GM23248 (cell line): ENCODE data around the gene PDLIM3. TPM values are rescaled to one million over a fixed set of nuclear protein-coding genes. Genes with fewer than 3 reads are reported as not detected.
A peak's percentile ranks its signal among the peaks of the same experiment; 100 is the strongest.
"Not testable (repeated sequence)": the region's sequence is repeated elsewhere in the genome, so short reads cannot be mapped to it uniquely, and the experiment has no call there.

Source experiments
- DNase-seq: peaks from one replicate; pipeline ENCODE4 v3.0.0-alpha.2; 2015
- H2AFZ ChIP-seq: fragments of 200-600 bp; sonication (generic); 2 replicates; pipeline ENCODE4 v1.6.1; 2016; ENCODE audit warnings: antibody characterized with exemption
- H3F3A ChIP-seq: fragments of 200-600 bp; sonication (generic); 2 replicates; pipeline ENCODE4 v1.6.1; 2016; ENCODE audit warnings: mild to moderate bottlenecking, antibody characterized with exemption, mixed run types; ENCODE audit not compliant: insufficient read depth
- H3K27ac ChIP-seq: fragments of 200-600 bp; sonication (generic); 2 replicates; pipeline ENCODE4 v1.5.1; 2016; ENCODE audit warnings: mild to moderate bottlenecking
- H3K27me3 ChIP-seq: fragments of 200-600 bp; sonication (generic); replicated peaks from 2 replicates; pipeline ENCODE4 v1.6.1; 2016; ENCODE audit warnings: mild to moderate bottlenecking; ENCODE audit not compliant: insufficient read depth
- H3K36me3 ChIP-seq: fragments of 200-600 bp; sonication (generic); 2 replicates; pipeline ENCODE4 v1.6.1; 2016; ENCODE audit warnings: low read depth, mild to moderate bottlenecking
- H3K4me1 ChIP-seq: fragments of 200-600 bp; sonication (generic); 2 replicates; pipeline ENCODE4 v1.6.1; 2016; ENCODE audit warnings: mild to moderate bottlenecking; ENCODE audit not compliant: insufficient read depth
- H3K4me2 ChIP-seq: fragments of 200-600 bp; sonication (generic); one replicate; pipeline ENCODE4 v1.6.1; 2016; ENCODE audit warnings: mild to moderate bottlenecking; ENCODE audit not compliant: unreplicated experiment
- H3K4me3 ChIP-seq: fragments of 200-600 bp; sonication (generic); 2 replicates; pipeline ENCODE4 v1.5.1; 2016; ENCODE audit warnings: mild to moderate bottlenecking
- H3K79me2 ChIP-seq: fragments of 200-600 bp; sonication (generic); 2 replicates; pipeline ENCODE4 v1.6.1; 2016; ENCODE audit warnings: mild to moderate bottlenecking; ENCODE audit not compliant: insufficient read depth
- H3K9ac ChIP-seq: fragments of 200-600 bp; sonication (generic); 2 replicates; pipeline ENCODE4 v1.6.1; 2016; ENCODE audit warnings: mild to moderate bottlenecking
- H3K9me2 ChIP-seq: fragments of 200-600 bp; sonication (generic); 2 replicates; pipeline ENCODE4 v1.6.1; 2016; ENCODE audit warnings: mixed run types, mild to moderate bottlenecking, moderate library complexity; ENCODE audit not compliant: insufficient read depth
- H3K9me3 ChIP-seq: fragments of 200-600 bp; sonication (generic); one replicate; pipeline ENCODE4 v1.6.1; 2017; ENCODE audit warnings: low read depth
- H4K20me1 ChIP-seq: fragments of 200-600 bp; sonication (generic); 2 replicates; pipeline ENCODE4 v1.6.0; 2016; ENCODE audit not compliant: insufficient read depth
- EZH2 ChIP-seq: fragments of 200-600 bp; sonication (generic); IDR thresholded peaks from 2 replicates; pipeline ENCODE4 v1.6.1; 2018; ENCODE audit warnings: antibody characterized with exemption, mild to moderate bottlenecking; ENCODE audit not compliant: insufficient read depth, poor library complexity, severe bottlenecking
- EZH2phosphoT487 ChIP-seq: fragments of 200-600 bp; sonication (generic); IDR thresholded peaks from 2 replicates; pipeline ENCODE4 v1.6.1; 2018; ENCODE audit warnings: antibody characterized with exemption, moderate library complexity, mild to moderate bottlenecking, low read depth; ENCODE audit not compliant: insufficient read depth
- WGBS, 2 experiments: methylation state at CpG; one replicate each; pipeline ENCODE4 v1.1.6; 2015 to 2017; ENCODE audit warnings: low lambda C conversion rate in 2 of 2, low coverage in 1 of 2; ENCODE audit errors: missing lambda C conversion rate in 2 of 2; 5-methylcytosine and 5-hydroxymethylcytosine counted together
- in situ Hi-C: fragments of 300-500 bp; cut with MboI; formaldehyde crosslinking; loops from 2 replicates; pipeline ENCODE4 v1.15.0; 2020
- polyA plus RNA-seq: library from polyadenylated mRNA; unstranded; fragments of >200 nt; fragmentation: Nextera tagmentation; extraction: Ambion mirVana; gene quantifications from 2 replicates; pipeline ENCODE4 v1.2.1, GENCODE V29; 2016
- total RNA-seq: library from RNA; depleted of rRNA; stranded (reverse); fragments of >200 nt; shearing (Covaris generic); gene quantifications from 2 replicates; pipeline ENCODE4 v1.2.3, GENCODE V29; 2014

The PDLIM3 gene
- total and polyA plus RNA-seq, 2 experiments from 2014 or later: 0.69 TPM; not detected in 1

DNA sequence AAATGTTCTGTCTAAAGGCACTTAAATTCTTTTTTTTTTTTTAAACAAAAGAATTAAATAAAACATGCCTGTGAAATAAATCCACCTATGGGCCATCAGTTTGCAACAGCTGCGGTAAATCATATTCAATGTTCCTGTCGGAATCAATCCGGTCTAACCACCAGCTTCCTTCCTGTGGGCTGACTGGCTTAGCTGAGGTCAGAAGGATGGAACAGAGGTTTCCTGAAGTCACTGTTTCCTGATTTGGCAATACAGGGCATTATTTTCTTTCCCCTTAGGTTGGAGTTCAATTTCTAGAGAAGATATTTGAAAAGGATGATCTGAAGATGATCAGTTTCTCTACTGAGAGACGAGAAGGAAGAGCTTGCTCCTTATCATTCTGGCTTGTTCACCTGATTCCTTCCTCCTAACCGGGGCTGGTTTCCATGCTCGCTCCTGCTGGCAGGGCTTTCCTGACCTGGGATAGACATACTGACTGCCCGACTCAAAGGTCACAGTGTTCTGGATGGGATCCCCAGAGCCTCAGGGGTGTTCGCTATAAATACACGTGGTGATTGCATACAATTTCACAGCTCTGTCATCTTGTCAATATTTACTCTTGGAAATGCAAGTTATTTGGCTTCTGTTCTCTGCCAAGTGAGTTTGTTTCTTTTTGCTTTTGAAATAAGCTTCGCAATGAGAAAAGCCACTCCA is 21.7 kb downstream of the PDLIM3 start:
- no peaks in the 10 kb centered on the region for H3K79me2 ChIP-seq
- no peaks in the 10 kb centered on the region for H3K36me3 ChIP-seq
- H4K20me1 ChIP-seq: no peaks in the 10 kb centered on the region
- no peaks in the 10 kb centered on the region for H3F3A ChIP-seq
- H3K9ac ChIP-seq: no peak overlapping the region
- DNase-seq: no peak
- H3K4me2 ChIP-seq: no peak overlapping the region
- no peaks in the 10 kb centered on the region for H3K9me2 ChIP-seq
- WGBS, 2 experiments: 93 to 94% methylated on average over 10 of the region's 10 CpGs
- H3K27me3 ChIP-seq: no peaks in the 10 kb centered on the region
- H2AFZ ChIP-seq: no peak overlapping the region
- TF ChIP-seq EZH2: no peak
- TF ChIP-seq EZH2phosphoT487: no peak
- in situ Hi-C loops: no loop called here
- no peaks in the 10 kb centered on the region for H3K9me3 ChIP-seq
- H3K4me3 ChIP-seq: no peak overlapping the region
- peaks cover 11% of the 10 kb centered on the region for H3K4me1 ChIP-seq
- H3K27ac ChIP-seq: no peak overlapping the region

DNA sequence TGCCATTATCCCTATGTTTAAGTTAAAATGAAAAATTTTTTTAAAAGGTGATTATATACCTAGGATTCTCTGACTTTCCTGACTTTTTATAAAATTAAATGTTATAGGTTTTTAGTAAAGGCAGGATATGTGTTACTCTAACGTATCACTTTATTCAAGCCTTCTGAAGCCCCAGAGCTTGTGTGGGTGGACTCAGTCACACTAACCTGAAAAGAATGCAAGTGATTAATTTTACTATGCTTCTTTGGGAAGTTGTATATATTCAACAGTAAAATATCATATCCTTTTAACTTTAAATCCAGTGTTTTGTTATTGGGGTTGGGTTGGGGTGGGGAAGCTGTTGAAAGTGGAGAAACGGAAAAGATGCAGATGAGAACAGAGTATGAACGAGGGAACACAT is 22.8 kb downstream of the PDLIM3 start:
- H2AFZ ChIP-seq: no peak overlapping the region

DNA sequence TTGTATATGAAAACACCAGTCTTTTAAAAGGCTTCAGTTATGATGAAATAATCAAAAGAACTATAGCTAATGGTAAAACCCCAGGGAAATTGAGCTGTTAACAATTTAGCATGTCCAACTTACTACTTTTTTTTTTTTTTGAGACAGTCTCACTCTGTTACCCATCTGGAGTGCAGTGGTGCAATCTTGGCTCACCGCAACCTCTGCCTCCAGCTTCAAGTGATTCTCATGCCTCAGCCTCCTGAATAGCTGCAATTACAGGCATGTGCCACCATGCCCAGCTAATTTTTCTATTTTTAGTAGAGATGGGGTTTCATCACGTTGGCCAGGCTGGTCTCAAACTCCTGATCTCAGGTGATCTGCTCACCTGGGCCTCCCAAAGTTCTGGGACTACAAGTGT is 24.1 kb downstream of the PDLIM3 start:
- H2AFZ ChIP-seq, H3K4me2 ChIP-seq, H3K27me3 ChIP-seq, H3K9me3 ChIP-seq, H4K20me1 ChIP-seq, H3K27ac ChIP-seq, H3K79me2 ChIP-seq, in situ Hi-C loops, H3K36me3 ChIP-seq, H3K9ac ChIP-seq, H3K4me3 ChIP-seq, H3F3A ChIP-seq, H3K9me2 ChIP-seq, DNase-seq: not testable (repeated sequence)
- H3K4me1 ChIP-seq: peaks cover 11% of the 10 kb centered on the region
- WGBS, 2 experiments: 50 to 61% methylated on average over 2 of the region's 2 CpGs

More for the DNA sequence above, 22.8 kb downstream of the PDLIM3 start:
- in situ Hi-C loops: no loop called here
- Histone ChIP-seq H3K79me2 (no peaks in the 10 kb centered on the region), H3K9me3 (no peaks in the 10 kb centered on the region), H4K20me1 (no peaks in the 10 kb centered on the region), H3K4me2 (peak overlapping the region; percentile 49), H3K9ac (no peak overlapping the region), H3K27ac (no peak overlapping the region), H3F3A (no peaks in the 10 kb centered on the region), H3K27me3 (no peaks in the 10 kb centered on the region), H3K36me3 (no peaks in the 10 kb centered on the region), H3K4me1 (peaks cover 11% of the 10 kb centered on the region), H3K4me3 (no peak overlapping the region), H3K9me2 (no peaks in the 10 kb centered on the region)
- 30 to 33% methylated on average over 3 of the region's 3 CpGs for WGBS, 2 experiments
- TF ChIP-seq EZH2: no peak
- peak; percentile 83 for DNase-seq

DNA sequence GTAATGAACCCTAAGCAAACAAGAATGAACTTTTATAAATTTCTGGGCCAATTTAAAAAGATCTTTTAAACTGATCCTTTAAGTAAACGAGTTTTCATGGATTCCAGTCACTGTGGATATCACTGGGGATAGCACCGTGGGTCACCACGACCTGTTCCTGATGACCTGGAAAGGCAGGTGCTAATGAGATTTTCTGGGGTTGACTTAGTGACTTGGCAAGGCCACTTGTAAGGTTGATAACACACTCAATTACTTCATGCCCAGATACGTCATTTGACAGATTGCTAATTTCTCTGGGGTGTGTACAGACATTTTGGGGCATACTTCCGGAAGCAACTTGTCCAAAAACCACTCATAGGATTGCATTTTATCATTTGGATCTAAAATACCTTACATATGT is 24.5 kb downstream of the PDLIM3 start:
- Histone ChIP-seq H3K9me2 (no peaks in the 10 kb centered on the region), H3K4me1 (peaks cover 11% of the 10 kb centered on the region), H3K4me2 (no peak overlapping the region), H3K4me3 (no peak overlapping the region), H3K27me3 (no peaks in the 10 kb centered on the region), H3K79me2 (no peaks in the 10 kb centered on the region), H3K9me3 (no peaks in the 10 kb centered on the region), H2AFZ (no peak overlapping the region), H3K27ac (no peak overlapping the region), H3F3A (no peaks in the 10 kb centered on the region), H4K20me1 (no peaks in the 10 kb centered on the region), H3K9ac (no peak overlapping the region), H3K36me3 (no peaks in the 10 kb centered on the region)
- in situ Hi-C loops: no loop called here
- 61 to 68% methylated on average over 5 of the region's 5 CpGs for WGBS, 2 experiments
- no peak for DNase-seq
- TF ChIP-seq EZH2phosphoT487 (no peak), EZH2 (no peak)

DNA sequence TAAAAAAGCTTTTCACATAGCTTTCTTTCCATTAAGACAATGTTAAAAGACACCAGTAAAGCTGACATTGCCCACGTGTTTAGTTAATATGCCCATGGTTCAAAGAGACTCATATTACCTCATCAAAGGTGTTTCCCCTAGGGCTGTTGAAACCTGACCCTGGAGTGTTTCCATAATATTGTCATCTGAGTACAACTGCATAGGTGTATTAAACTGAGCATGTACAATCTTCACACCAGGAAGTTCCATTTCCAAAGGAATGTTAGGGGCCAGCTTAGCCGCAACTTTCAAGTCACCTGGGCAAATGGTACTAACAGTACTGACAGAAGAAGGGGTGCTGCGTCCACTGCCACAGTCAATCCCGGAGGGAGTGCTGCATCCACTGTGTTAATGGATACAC is 27.1 kb downstream of the PDLIM3 start:
- Histone ChIP-seq H3K4me1 (peaks cover 11% of the 10 kb centered on the region), H3K9me2 (no peaks in the 10 kb centered on the region), H3K27ac (no peak overlapping the region), H3K4me3 (no peak overlapping the region), H3K9ac (no peak overlapping the region), H3K9me3 (no peaks in the 10 kb centered on the region), H3K27me3 (no peaks in the 10 kb centered on the region), H3K4me2 (no peak overlapping the region), H3F3A (no peaks in the 10 kb centered on the region), H2AFZ (no peak overlapping the region), H3K79me2 (no peaks in the 10 kb centered on the region), H4K20me1 (no peaks in the 10 kb centered on the region), H3K36me3 (no peaks in the 10 kb centered on the region)
- TF ChIP-seq EZH2 (no peak), EZH2phosphoT487 (no peak)
- WGBS, 2 experiments: 62 to 67% methylated on average over 4 of the region's 4 CpGs
- no peak for DNase-seq
- in situ Hi-C loops: no loop called here
